Measurements from ENCODE around the gene FAM72C.
"Not testable (repeated sequence)": the region's sequence is repeated elsewhere in the genome, so short reads cannot be mapped to it uniquely, and the experiment has no call there.

FAM72C gene

GRCh38 chr1:143971924-143972700 lies at the start of gene FAM72C:
FAM72C (minus strand) TSS chr1:143971986; CDS start chr1:143971141, 845 bp downstream.
- H3K27ac ChIP-seq; intact Hi-C loops (cut with DNase I; ENCODE audit: low total_unique reads); H3K4me3 ChIP-seq; H3K9me3 ChIP-seq; H3K36me3 ChIP-seq; DNase-seq; H3K27me3 ChIP-seq; H3K4me1 ChIP-seq: not testable (repeated sequence)

DNA sequence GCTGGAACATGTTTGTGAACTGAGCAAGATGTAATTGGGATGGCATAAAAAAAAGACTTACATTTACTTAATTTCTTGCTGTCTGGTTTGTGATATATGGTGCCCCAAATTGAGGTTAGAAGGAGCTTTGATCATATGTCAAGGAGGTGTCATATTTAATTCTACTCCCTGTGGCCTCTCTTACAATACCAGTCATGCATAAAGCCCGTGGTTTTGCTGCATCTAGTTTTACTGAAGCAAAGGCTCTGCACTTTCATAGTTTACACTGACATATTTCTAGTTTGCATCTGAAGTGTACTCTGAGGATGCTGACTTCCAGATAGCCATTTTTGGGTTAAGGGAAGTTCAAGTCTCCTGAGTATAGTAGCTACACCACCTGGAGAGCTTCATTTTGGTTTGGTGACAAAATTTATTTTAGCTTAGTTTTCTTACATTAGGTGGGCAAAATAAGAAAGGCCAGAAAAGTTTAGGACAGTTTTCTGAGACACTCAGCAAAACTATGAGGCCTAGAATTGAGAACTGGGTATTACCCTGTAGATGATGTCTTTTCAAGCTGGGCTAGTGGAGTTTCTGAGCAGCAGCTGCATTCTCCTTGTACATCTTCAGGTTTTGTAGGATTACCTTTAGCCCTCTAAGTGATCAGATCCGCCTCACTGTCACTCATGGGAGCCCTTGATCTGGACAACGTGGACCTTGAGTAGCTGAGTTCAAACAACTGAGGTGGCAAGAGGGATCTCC lies 48.4 kb upstream of the FAM72C start:
- H3K27me3 ChIP-seq; H3K9me3 ChIP-seq; H3K36me3 ChIP-seq; DNase-seq; H3K27ac ChIP-seq; H3K4me3 ChIP-seq; intact Hi-C loops (cut with DNase I; ENCODE audit: low total_unique reads); H3K4me1 ChIP-seq: not testable (repeated sequence)

- H3K27ac ChIP-seq; H3K36me3 ChIP-seq; H3K4me1 ChIP-seq; DNase-seq; H3K4me3 ChIP-seq; H3K9me3 ChIP-seq; intact Hi-C loops (cut with DNase I; ENCODE audit: low total_unique reads); H3K27me3 ChIP-seq: not testable (repeated sequence)
Measured at GRCh38 chr1:144019101-144019500, 47.3 kb upstream of the FAM72C start.

DNA sequence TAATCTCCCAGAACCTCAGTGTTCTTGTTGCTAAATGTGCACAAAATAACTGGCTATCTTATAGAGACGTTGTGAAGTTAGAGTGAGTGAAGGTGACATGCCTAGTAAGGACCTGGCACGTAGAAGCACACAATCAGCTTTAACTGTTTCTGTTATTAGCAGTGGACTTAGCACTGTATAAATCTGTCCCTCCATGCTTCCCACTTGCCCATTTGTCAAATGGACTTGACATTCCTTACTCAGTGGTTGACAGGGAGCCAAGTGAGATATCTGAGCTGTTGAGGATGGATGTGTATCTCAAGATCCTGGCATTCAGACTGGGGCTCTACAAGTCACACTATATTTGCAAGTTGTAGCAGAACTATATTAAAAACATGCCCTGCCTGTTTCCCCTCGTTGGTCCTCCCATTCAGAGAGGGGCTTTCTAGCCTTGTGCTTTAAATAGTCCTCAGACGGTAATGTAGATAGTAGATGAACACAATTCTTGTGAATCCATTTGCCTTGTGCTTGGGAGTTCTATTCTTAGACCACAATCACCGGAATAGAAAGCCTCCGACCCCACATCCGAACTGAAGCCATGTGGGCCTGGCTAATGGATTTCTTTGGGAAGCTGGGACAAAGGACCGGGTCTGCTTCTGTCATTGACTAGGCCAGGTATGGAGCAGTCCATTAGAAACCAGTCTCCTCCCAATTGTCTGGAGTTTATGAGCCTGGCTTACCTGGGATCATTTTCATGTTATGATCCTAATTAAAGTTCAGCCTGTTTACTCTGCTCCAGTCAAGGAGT lies 43.6 kb upstream of the FAM72C start:
- H3K36me3 ChIP-seq; intact Hi-C loops (cut with DNase I; ENCODE audit: low total_unique reads); H3K4me1 ChIP-seq; H3K27me3 ChIP-seq; H3K27ac ChIP-seq; H3K9me3 ChIP-seq; H3K4me3 ChIP-seq; DNase-seq: not testable (repeated sequence)

DNA sequence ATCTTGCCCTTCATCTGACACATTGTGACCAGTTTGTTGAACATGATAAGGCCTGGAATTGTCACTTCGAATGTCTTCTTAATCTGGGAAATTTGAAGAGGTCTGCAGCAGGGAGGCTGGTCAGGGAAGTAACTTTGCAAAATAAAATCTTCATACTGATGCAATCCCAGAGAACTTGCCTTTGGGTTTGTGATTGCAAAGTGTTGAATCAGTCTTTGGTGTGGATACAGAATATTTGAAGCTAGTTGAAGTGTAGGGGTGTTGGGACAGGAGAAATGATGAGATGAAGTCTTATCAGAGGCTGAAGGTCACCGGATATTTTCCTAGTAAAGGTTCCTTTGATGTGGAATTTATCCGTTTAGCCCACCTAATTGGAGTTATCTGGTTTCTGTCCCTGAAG lies 42.7 kb upstream of the FAM72C start:
- H3K27me3 ChIP-seq; intact Hi-C loops (cut with DNase I; ENCODE audit: low total_unique reads): not testable (repeated sequence)

DNA sequence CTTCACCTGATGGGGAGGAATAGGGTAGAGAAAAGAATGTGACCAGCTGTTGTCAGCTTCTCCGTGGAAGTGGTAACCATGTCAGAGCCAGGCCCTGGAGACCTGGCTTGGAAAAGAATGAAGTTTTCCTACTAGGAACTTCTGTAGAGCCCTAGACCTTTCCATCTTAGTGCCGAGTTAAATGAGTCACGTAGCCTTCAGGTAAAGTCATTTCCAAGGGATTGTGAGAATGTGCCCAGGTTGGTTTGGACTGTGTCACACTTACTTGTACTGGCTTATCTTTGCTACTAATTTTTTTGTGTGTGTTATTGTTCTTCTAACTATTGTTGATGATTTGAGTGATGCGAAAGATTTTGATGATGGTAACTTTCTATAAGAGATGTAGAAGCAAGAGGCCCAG lies 42.3 kb upstream of the FAM72C start:
- intact Hi-C loops (cut with DNase I; ENCODE audit: low total_unique reads); H3K27me3 ChIP-seq; H3K36me3 ChIP-seq; H3K27ac ChIP-seq; H3K4me3 ChIP-seq; H3K9me3 ChIP-seq; DNase-seq; H3K4me1 ChIP-seq: not testable (repeated sequence)

More for the DNA sequence above, 42.7 kb upstream of the FAM72C start:
- H3K36me3 ChIP-seq, H3K4me1 ChIP-seq, DNase-seq, H3K9me3 ChIP-seq, H3K4me3 ChIP-seq, H3K27ac ChIP-seq: not testable (repeated sequence)

GRCh38 chr1:144012168-144012733 lies 40.5 kb upstream of the FAM72C start:
- H3K27me3 ChIP-seq; H3K4me3 ChIP-seq; intact Hi-C loops (cut with DNase I; ENCODE audit: low total_unique reads): not testable (repeated sequence)

GRCh38 chr1:144009410-144009809 lies 37.6 kb upstream of the FAM72C start:
- H3K4me1 ChIP-seq; H3K27me3 ChIP-seq; H3K9me3 ChIP-seq; H3K36me3 ChIP-seq; intact Hi-C loops (cut with DNase I; ENCODE audit: low total_unique reads); H3K27ac ChIP-seq; DNase-seq; H3K4me3 ChIP-seq: not testable (repeated sequence)

More at GRCh38 chr1:144012168-144012733, 40.5 kb upstream of the FAM72C start:
- not testable (repeated sequence) for H3K36me3 ChIP-seq, H3K4me1 ChIP-seq, H3K27ac ChIP-seq, DNase-seq, H3K9me3 ChIP-seq

- intact Hi-C loops (cut with DNase I; ENCODE audit: low total_unique reads); H3K4me3 ChIP-seq; H3K36me3 ChIP-seq; H3K27me3 ChIP-seq; H3K9me3 ChIP-seq; DNase-seq; H3K27ac ChIP-seq; H3K4me1 ChIP-seq: not testable (repeated sequence)
Measured at GRCh38 chr1:144004259-144004658, 32.5 kb upstream of the FAM72C start.

- intact Hi-C loops (cut with DNase I; ENCODE audit: low total_unique reads); H3K4me3 ChIP-seq; H3K9me3 ChIP-seq; H3K27me3 ChIP-seq; H3K4me1 ChIP-seq; H3K36me3 ChIP-seq; DNase-seq; H3K27ac ChIP-seq: not testable (repeated sequence)
Measured at GRCh38 chr1:144003306-144004029, 31.7 kb upstream of the FAM72C start.

- H3K27me3 ChIP-seq; H3K4me3 ChIP-seq; intact Hi-C loops (cut with DNase I; ENCODE audit: low total_unique reads); H3K27ac ChIP-seq; H3K4me1 ChIP-seq; H3K9me3 ChIP-seq; DNase-seq; H3K36me3 ChIP-seq: not testable (repeated sequence)
Measured at GRCh38 chr1:144002141-144002881, 30.5 kb upstream of the FAM72C start.

- H3K36me3 ChIP-seq; H3K4me1 ChIP-seq; H3K27ac ChIP-seq; H3K9me3 ChIP-seq; H3K27me3 ChIP-seq; DNase-seq; intact Hi-C loops (cut with DNase I; ENCODE audit: low total_unique reads); H3K4me3 ChIP-seq: not testable (repeated sequence)
Measured at GRCh38 chr1:144001077-144001476, 29.3 kb upstream of the FAM72C start.

- H3K36me3 ChIP-seq; H3K4me3 ChIP-seq; DNase-seq; H3K27ac ChIP-seq; H3K9me3 ChIP-seq; H3K27me3 ChIP-seq; intact Hi-C loops (cut with DNase I; ENCODE audit: low total_unique reads); H3K4me1 ChIP-seq: not testable (repeated sequence)
Measured at GRCh38 chr1:143996020-143996419, 24.2 kb upstream of the FAM72C start.
